Uterus (tissue), 2 donors: ENCODE results near the gene RGS7.

Experiments
- CTCF ChIP-seq, 4 experiments: fragments of 200-600 bp in 2 of 4; fragments of 450-650 bp in 2 of 4; sonication (generic) in 2 of 4; IDR thresholded peaks; one replicate each; pipeline ENCODE4 v1.5.1; 2016 to 2019; ENCODE audit warnings: antibody characterized with exemption in 4 of 4, mild to moderate bottlenecking in 2 of 4, moderate library complexity in 1 of 4
- POLR2A ChIP-seq, 2 donors: fragments of 450-650 bp; IDR thresholded peaks; one replicate each; pipeline ENCODE4 v1.6.1; 2016; ENCODE audit warnings: antibody characterized with exemption in 2 of 2, mild to moderate bottlenecking in 1 of 2, moderate library complexity in 1 of 2

GRCh38 chr1:240973875-240974274, 383.1 kb downstream of the RGS7 start:
- TF ChIP-seq CTCF (IDR thresholded peaks at IDR 0.05): no peak
- TF ChIP-seq POLR2A (IDR thresholded peaks at IDR 0.05): no peak
